NCI-H1930 (cell line): ENCODE measurements around the gene SACM1L.

Experiments used
- DNase-seq, 2 experiments: peaks; one replicate each; lab custom pipeline; 2025; lab: John Stamatoyannopoulos, UW

The SACM1L gene, protein sequence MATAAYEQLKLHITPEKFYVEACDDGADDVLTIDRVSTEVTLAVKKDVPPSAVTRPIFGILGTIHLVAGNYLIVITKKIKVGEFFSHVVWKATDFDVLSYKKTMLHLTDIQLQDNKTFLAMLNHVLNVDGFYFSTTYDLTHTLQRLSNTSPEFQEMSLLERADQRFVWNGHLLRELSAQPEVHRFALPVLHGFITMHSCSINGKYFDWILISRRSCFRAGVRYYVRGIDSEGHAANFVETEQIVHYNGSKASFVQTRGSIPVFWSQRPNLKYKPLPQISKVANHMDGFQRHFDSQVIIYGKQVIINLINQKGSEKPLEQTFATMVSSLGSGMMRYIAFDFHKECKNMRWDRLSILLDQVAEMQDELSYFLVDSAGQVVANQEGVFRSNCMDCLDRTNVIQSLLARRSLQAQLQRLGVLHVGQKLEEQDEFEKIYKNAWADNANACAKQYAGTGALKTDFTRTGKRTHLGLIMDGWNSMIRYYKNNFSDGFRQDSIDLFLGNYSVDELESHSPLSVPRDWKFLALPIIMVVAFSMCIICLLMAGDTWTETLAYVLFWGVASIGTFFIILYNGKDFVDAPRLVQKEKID

DNA sequence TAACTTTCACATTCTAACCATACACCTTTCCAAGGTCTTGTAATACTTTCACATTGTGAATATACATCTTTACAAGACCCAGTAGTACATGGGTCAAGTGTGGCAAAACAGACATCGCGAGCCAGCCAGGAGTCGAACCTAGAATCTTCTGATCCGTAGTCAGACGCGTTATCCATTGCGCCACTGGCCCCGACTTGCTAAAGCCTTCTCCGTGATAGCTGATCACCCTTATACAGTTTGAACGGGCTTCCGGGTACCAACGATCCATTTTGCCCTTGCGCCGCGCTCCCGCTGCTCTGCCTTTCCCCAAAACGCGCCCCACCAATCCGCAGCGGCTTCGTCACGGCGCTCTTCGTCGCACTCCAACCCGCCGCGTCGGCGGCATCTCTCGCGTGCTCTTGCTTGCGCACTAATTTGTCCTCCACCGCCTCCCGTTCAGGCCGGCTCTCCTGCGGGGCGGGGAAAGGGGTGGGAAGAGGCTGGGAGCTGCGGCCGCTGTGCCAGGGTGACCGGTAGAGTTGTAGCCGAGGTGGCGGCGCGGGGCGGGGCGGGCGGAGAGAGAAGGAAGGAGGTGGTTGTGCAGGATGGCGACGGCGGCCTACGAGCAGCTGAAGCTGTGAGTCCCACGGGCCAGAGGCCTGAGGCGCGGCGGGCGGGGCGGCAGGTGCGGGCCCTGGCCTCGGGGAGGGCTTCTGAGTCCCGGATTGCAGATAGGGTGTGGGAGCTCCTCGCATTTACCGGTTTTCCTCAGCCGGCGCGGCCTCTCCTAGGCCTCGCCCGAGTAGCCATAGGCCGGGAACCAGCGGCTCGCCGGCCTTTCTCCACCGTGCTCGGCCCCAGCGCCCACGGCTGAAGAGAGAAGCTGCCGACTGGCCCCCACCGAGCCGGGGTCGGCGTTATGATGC lies at the start of gene SACM1L:
Gene SACM1L (plus strand): TSS at position 515 of the 905 bp plus-strand sequence. CDS start 70 bp downstream, at position 585.
- peak; percentile 90 to 92 for DNase-seq

DNA sequence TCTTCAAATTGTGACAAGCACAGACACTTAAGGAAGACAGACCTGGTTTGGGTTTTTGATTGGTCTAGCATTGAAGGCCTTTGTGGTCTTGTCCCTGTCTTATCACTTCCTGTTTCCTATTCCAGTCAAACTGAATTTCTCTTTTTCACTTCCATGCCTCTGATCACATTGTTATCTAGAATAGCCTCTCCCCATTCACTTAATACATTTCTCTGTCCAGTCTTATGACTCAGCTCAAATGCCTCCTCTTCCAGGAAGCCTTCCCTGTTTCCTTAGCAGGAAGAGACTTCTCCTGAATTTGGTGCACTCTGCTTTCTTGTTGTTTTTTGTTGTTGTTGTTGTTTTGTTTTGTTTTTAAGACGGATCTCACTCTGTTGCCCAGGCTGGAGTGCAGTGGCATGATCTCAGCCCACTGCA lies 49.1 kb upstream of the SACM1L start:
- no peak for DNase-seq

DNA sequence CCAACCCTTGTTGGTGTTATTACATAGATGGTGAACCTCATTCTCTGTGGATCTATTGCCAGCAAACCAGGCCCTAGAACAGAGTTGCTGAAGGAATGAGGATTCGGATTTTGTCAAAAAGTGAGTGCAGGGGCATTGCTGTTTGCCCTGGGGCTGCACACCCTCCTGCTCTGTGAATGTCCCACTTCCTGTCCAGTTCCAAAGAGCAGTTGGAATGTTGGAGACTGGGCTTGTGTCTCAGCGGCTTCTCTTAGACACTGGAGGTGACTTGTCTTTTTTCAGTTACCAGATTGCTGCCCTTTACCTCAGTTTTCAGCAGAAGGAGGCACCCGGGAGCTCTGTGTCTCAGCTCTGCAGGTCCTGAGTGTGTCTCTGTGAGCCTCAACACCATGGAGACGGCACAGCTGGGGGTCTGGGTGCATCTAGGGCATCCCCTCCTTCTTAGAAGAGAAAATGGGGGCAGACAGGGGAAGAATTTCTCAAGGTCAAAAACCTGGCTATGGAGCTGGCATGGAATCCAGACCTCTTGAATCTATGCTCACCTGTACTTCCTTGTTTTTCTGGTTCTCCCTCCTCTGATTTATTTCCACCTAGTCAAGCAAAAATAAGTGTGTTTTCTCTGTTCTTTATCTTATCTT lies 48.4 kb upstream of the SACM1L start:
- DNase-seq: no peak

DNA sequence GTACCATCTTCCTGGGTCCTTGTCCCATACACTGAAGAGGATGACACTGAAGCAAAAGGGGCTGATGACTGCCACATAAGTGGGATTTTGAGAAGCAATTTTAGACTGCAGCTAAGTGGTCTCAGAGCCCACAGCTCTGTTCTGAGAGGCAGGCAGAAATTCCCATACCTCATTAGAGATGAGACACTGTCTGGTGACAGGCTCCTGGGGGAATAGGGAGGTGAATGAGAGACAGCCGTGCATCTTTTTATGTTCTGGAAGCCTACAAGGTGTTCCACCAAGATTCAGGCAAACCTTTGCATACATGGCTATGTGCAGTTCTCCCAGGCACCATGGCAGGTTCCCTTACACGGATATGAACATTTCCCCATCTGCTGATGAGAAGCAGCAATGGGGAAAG lies 47.4 kb upstream of the SACM1L start:
- no peak for DNase-seq

DNA sequence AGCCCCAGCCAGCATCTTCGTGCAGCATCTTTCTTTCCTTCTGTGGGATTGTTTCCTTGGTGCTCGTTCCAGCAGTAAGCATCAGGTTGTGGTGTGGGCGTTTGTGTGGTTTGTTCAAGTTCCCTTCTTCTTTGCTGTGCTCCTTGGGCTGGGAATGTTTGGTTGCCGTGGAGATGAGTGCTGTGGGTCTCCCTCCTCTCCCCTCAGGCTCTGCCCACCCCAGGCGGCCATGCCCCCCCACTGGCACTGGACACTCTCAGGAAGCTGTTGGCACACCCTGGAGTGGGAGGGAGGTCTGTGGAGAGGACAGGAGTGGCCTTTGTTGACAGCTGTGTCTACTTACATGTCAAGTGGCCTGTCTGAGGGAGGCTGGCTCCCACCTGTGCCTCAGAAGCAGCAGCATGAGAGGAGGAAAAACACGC lies 46.5 kb upstream of the SACM1L start:
- DNase-seq: no peak

DNA sequence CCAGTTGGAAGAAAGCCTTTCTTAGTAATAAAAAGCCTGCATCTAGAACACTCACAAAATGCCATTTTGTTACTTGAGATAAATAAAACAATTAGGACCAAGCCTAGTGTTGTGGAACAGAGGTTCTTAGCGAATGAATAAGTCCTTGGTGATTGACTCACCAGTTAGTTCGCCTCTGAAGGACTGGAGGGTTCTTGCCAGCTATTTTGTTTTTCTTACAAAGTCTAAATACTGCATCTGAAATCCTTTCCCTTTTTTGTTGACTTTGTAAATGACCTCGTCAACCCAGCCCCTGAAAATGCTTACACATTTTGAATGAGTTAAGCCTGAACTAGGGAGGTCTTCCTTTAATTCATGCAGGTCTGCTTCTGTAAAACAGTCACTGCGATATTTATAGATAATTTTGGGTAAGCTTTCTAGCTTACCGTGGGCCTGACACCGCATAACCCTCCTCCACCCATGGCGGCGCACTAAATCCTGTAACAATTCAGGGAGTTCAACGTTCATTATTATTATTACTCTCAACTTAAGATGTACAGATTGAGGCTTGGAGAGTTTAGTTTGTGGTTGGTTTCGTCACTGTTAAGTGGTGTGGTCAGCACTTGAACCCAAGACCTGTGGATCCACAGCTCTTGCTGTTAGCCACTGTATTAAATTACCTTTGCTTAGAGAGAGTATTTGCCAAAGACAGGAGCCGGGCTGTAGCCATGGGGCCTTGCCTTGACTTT lies 45.0 kb upstream of the SACM1L start:
- DNase-seq: no peak

DNA sequence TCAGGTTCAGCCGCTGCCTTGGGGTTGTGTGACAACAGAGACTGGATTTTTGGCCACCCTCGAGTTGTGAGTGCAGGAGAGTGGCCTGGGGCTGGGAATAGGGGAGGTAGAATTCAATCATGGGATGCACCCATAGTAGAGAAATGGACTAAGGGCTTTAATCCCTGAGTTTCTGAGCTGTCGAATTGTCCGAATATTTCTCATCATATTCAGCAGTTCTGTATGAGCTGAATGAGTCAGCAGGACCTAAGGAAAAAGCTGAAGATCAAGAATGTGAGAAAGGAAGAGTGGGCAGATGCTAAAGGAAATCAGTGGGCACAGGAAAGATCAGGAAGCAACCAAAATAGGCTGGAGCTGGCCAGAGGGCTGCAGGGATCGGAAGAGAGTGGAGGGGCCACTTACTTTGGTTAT lies 44.4 kb upstream of the SACM1L start:
- DNase-seq: no peak

DNA sequence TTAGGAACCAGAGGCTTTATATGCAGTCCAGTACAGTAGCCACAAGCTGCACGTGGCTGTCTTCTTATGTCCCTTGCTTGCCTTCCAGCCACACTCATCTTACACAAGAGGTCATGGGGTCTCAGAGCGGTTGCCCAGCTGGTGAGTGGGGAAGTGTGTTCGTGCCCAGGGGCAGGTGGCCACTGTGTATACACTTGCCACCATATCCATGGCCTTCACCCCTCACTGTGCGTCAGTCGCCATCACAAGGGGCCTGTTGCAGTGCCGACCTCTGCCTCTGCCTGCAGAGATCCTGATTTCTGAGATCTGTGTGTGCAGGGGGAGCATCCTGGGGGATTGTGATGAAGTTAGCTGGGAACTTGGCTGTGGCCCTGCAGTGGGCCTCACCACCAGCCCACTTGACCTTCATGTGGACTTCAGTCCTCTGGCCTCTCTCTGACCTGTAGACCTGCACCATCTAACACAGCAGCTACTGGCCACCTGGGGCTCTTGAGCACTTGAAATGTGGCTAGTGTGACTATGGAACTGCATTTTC lies 43.1 kb upstream of the SACM1L start:
- DNase-seq: no peak

DNA sequence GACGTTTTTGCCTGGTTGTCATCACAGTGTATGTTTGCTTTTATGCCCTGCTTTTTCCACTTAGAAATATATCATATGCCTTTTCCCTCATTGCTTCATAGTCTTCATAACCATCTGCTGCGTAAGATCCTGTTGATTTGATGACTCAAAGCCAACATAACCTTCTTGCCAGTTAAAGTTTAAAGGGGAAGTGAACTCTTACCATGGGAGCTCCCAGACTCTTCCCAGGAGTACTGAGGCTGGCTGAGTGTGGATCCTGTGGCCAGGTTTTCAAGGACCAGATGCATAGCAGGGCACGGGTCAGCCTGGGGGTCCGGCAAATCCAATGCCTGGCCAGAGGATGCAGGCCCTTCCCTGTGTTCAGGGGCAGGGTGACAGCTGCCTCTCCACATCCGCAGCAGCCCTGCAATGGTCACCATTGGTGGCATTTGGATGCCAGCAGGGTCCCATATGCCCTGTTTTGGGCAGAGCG lies 42.0 kb upstream of the SACM1L start:
- no peak for DNase-seq

DNA sequence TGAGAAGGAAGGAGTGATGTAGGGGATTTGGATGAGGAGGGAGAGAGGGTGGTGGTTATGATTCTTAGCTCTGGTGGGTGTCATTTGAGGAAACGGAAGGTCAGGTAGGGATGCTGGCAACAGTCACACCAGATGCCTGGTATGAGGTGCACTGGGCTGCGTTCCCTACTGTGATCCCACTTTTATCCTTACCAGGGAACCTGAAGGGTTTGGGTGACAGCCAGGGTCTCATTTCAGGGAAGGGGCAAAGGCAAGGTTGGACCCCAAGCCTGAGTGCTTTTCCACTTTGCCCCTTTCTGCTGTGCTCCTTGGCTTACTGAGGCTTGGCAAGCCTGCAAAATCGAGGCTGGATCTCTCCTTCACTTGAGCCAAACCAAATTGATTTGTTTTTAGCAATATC lies 36.0 kb upstream of the SACM1L start:
- no peak for DNase-seq

DNA sequence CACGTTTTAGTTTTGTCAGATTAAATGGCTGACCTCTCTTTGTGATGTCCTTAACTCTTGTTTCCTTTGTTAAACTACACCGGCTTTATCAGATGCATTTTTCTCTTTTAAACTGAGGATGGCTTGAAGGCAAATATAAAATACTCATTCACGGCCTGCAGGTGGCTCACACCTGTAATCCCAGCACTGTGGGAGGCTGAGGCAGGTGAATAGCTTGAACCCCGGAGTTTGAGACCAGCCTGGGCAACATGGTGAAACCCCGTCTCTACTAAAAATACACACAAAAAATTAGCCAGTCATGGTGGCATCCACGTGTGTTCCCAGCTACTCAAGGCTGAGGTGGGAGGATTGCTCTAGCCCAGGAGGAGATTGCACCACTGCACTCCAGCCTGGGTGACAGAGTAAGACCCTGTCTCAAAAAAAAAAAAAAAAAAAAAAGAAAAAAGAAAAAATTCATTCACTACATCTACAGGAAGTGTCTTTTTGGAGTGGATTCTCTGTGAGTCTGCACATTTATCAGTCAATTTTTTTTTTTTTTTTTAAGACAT lies 34.7 kb upstream of the SACM1L start:
- DNase-seq: no peak

DNA sequence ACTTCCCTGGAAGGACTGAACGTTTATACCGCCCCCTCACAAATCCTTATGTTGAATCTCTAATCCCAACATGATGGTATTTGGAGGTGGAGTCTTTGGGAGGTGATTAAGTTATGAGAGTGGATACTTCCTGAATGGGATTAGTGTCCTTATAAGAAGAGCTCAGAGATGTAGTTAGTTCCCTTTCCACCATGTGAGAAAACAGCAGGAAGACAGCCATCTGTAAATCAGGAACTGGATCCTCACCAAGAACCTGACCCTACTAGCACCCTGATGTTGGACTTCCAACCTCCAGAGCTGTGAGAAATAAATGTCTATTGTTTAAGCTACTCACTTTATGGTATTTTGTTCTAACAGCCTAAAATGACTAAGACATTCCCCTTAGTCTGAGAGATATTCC lies 33.3 kb upstream of the SACM1L start:
- DNase-seq: no peak

DNA sequence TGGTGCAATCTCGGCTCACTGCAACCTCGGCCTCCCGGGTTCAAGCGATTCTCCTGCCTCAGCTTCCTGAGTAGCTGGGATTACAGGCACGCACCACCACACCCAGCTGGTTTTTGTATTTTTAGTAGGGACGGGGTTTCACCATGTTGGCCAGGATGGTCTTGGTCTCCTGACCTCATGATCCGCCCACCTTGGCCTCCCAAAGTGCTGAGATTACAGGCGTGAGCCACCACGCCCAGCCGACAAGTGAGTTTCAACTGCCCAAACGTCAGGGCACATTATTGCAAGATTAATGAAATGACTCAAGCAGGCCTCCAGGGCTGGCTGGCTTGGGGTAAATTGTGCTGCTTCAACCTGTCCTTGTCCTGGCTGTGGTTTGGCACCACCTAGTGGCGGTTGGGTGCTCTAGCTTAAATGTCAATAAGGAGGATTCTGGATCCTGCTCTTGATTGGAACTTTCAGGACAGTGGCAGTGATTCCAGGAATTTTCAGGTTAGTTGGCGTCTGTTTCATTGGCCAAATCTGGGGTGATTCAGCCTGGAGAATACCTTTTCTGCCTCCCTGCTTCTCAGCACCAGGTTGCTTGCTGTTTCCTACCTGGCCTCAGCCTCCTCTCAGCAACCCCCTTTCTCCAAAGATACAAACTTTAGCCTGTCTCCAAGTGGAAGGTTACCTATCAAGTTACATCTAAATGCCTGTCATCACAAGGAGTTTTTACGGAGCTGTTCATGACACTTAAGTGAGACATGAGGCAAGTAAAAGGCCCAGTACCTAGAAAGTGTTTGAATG lies 32.4 kb upstream of the SACM1L start:
- peak; percentile 26 to 33 for DNase-seq

DNA sequence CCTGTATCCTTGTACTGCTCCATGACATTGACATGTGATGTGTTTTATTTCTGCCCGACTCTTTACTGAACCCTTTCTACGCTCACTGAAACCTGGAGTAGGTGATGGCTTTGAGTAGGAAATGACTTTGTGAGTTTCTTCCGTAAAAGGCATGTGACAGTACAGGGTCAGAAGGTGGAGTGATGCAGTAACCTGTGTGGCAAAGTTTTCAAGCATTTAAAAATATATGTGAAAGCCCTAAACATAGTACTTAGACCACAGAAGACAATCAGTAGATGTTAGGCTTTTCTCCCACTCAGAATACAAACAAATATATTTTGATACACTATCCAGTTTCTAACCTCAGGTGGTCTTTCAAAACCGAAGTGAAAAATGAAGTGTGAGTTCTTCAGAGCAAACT lies 31.3 kb upstream of the SACM1L start:
- no peak for DNase-seq

DNA sequence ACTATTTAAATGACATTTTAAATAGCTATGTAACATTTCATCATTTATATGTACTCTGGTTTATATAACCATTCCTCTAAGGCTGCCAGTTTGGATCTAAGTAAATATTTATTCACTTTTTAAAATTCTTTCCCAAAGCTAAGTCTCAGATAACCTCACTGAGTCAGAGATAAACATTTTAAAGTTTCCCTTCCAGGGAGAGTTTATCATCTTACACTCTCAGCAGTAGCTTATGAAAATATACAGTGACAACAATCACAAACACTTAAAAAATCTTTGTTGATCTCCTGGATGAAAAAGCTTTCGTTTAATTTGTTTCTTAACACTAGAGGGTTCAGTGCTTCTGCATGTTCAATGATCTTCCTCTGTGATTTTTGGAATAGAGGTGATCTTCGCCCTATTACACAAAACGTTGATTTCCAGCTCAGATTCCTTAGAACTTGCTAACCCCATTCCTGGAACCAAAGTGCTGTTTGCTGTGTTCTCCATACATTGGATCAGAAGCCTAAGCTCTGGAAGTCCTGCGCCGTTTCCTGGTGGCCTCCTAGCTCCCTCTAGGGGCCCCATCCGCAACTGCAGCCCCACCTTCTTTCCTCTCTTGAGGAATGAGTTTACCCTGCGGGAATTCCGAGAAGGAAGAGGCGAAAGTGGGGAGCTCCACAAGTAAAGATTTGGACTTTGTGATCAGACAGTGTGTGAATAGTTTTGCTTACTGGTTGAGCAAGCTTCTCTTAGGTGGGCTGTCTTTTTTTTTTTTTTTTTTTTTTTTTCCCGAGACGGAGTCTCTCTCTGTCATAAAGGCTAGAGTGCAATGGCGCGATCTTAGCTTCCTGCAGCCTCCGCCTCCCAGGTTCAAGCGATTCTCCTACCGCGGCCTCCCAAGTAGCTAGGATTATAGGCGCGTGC lies 29.3 kb upstream of the SACM1L start:
- no peak for DNase-seq

DNA sequence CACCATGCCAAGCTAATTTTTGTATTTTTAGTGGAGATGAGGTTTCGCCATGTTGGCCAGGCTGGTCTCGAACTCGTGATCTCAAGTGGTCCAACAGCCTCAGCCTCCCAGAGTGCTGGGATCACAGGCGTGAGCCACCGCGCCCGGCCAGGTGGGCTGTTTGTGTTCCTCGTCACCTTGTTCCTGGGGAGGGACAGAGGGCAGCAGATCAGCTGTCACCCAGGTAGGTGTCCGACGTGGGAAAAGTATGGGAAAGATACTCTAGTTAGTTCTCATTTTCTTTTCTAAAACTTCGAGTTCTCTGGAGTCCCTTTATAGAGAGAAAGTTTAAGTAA lies 28.7 kb upstream of the SACM1L start:
- no peak for DNase-seq

DNA sequence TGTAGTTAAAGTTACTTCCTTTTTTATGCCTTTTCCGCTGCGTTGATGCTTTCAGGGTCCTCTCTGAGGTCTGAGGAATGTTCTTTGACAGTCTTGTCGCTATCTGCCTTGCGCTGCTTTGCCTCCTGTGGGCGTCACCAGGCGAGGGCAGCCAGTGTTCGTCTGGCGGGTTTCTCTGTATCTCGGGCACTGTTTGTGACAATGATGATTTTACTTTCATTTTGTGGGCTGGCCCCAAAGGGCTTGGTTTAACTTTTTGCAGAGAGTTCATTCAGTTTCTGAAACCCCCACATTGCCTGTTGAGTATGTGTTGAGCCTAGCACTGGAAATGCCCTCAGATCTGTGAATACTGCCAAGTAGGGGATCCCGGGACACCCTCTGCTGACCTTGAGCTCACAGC lies 24.6 kb upstream of the SACM1L start:
- DNase-seq: no peak

DNA sequence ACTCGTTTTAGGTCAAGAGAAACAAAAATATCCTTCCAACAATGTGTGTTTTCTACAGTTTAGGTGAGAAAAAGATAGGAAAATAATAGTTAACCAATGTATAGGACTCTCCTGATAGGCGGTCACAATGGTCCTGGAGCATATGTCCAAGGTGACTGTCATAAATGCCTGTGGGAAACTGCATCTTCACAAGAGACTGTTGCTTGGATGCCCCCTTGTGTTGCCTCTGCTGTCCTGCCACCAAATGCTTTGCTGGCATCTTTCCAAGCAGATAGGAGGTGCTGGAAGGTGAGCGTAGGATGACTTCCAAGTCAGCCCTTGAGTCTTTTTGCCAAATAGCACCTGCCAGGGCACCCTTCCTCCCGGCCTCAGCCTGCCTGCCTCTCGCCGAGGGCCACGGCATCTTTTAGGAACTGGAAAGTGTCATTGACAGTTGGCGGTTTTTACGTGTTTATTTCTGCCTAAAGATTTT lies 24.1 kb upstream of the SACM1L start:
- DNase-seq: peak in 1 of 2 experiments; percentile 0
